ENCODE data around the gene TBC1D1. TPM values are rescaled to one million over a fixed set of nuclear protein-coding genes. Genes with fewer than 3 reads are reported as not detected.

Gene TBC1D1
- total and polyA plus RNA-seq, 2 of the 8 experiments (the other 6 are each of a cell fraction or from before 2014, with no cell fraction given), result 96.9 to 162 TPM

GRCh38 chr4:37844204-37844603 is 46.7 kb upstream of the TBC1D1 start (continued):
- TF ChIP-seq CHD7 (IDR thresholded peaks at IDR 0.05; ENCODE audit: insufficient replicate concordance, low read length), result no peak
